ENCODE data around the gene ZNF595.
"Not testable (repeated sequence)": the region's sequence is repeated elsewhere in the genome, so short reads cannot be mapped to it uniquely, and the experiment has no call there.

DNA sequence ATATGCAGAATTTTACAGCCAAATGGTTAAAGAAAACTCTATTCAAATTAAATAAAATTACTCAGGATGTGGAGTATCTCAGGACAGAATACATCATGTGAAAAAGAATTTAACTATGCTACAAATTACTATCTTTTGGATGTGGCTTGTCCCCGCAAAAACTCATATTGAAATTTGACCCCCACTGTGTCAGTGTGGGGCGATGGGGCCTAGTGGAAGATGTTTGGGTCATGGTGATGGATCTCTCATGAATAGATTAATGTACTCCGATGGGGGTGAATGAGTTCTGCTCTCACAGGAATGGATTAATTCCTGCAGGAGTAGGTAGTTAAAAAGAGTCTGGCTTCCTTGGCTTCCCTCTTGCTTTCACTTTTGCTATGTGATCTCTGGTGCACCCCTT, 35.0 kb upstream of the ZNF595 start:
- not testable (repeated sequence) for TF ChIP-seq POLR2AphosphoS5 (IDR thresholded peaks at IDR 0.05); EP300 (conservative IDR thresholded peaks at IDR 0.05; ENCODE audit: poor library complexity, severe bottlenecking)
